Activated gamma-delta T cell treated with Interleukin-2 at 50 U/mL for 16 hours (primary cell): ENCODE measurements around the gene KRT84.

Source experiments
- DNase-seq: peaks from one replicate; pipeline ENCODE4 v3.0.0-alpha.2; 2020

KRT84 gene

DNA sequence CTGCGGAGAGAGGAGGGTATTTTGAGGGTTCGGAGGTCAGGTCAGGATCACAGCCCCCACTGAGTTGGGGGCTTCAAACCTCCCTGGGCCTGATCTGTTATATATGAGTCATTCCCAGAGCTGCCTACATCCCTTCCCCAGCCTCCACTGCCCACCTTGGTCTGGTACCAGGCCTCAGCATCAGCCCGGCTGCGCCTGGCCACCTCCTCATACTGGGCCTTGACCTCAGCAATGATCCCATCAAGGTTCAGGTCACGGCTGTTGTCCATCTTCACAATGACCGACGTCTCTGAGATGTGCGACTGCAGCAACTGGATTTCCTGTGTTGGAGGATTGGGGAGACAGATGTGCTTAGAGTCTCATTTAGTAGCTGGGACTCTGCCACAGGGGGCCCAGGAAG, 4.2 kb downstream of the KRT84 start:
- no peak for DNase-seq

DNA sequence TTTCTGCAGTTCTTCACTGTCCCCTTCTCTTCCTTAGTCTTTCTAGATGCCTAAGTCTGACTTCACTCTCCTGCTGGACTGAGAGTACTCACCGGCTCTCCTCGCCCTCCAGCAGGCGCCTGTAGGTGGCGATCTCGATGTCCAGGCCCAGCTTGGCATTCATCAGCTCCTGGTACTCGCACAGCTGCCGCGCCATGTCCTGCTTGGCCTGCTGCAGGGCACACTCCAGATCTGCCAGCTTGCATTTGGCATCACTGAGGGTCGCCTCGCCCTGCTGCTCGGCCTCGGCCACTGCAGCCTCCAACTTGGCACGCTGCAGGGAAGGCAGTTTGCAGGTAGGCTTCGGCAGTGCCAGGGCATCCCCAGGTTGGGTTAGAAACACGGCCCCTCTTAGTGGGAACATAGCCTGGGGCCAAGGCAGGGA, 5.2 kb downstream of the KRT84 start:
- DNase-seq, result no peak

DNA sequence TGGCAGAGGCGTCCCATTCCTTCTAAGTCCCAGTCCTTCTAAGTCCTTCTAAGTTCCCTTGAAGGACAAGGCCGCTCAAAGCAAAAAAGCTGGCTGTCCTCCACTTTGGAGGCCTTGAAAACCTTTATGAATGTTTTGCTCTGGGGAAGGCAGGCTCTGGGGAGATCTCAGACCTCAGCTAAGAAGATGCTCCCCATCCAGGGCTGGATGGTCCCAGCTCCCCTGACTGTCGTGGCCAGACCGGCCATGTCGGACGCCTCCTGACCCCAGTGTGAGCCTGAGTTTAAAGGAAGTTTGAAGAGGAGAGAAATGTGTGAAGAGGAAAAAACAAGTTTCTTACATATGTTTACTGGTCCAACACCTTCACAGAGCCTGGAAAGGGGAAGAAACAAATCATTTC, 5.9 kb downstream of the KRT84 start:
- DNase-seq, result no peak

DNA sequence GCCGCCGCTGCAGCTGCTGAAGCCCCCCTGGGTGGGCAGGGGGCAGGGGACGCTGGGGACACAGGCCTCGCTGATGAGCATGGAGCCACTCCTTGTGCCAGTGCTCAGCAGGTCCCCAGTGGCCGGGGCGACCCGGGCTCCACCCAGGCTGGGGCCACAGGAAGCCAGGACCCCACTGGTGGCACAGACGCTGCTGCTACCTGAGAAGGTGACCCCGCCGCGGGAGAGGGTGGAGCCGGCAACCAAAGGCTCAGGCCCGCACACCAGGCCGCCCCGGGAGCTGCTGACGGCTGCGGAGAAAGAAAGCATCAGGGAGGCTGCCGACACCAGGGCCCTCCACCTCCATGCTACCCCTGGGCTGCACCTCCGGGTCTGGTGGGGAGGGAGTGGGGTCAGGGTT, 7.4 kb downstream of the KRT84 start:
- DNase-seq, result no peak

DNA sequence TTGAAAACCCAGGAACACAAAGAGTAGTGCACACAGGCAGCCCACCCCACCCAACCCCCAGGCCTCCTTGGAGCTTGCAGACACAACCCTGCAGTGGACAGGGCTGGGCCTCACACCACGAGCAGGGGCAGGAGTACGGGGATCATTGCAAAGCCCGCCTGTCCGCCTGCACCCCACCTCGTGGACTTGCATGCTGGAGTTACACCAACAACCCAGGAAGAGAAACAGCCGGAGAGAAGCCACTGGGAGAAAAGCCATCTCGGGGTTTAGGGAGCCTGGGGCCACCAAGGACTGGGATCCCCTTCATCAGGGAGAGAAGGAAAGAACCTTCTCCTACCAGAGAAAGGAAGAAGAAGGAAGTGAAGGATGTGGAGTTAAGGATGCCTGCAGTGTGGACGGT, 8.2 kb downstream of the KRT84 start:
- DNase-seq, result no peak

DNA sequence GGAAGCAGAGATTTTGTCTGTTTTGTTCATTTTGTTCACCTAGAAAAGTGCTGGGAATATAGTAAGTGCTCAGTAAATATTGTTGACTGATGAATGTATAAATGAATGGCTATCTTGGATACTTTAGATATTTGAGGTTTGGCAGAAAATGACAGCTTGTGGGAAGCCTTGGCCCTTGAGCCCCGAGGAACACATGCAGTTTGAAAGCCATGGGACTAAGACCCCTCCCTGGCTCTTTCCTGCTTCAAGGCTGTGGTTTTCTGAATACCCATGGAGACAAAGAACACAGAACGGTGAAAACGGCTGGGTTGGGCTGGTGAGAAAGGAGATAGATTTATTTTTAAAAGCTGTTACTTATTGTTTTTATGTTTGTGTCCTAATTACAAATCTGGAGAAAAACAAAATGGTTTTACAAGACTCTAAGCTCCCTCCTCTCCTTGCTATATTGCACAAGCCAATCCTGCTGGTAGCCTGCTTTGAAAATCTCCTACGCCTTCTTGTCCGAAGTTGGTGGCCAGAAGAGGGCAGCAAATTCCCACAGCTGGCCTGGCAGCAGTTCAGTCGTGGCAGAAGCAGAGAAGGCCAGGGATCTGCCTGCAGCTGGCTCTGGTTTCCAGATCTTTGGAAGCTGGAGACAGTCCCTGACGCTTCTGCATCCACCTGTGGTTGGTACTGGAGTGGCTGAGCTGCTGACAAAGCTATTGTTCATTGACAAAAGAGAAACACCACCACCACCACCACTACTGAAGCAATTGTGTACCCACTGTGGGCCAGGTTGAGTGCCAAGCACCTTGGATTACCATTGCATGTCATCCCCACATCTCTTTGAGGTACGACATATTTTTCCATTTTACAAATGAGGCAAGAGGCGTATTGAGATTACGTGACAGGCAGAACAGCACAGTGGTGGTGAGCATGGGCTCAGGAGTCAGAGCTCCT, 13.0 kb downstream of the KRT84 start:
- DNase-seq, result peak; percentile 48

DNA sequence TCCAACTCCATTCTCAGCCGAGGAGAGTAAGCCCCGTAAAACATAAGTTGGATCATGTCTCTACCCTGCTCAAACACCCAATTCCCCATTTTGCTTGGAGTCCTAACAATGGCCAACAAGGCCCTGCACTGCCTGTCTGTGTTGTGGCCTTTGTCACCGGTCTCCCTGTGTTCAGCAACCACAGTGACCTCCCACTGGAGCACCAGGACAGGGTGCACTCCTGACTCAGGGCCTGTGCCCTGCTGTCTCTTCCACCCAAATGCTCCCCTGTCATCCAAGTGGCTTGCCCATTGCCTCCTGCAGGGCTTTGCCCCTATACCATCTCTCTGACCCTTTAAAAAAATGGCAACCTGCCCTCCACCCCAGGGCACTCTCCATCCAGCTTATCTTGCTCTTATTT, 13.7 kb downstream of the KRT84 start:
- no peak for DNase-seq

DNA sequence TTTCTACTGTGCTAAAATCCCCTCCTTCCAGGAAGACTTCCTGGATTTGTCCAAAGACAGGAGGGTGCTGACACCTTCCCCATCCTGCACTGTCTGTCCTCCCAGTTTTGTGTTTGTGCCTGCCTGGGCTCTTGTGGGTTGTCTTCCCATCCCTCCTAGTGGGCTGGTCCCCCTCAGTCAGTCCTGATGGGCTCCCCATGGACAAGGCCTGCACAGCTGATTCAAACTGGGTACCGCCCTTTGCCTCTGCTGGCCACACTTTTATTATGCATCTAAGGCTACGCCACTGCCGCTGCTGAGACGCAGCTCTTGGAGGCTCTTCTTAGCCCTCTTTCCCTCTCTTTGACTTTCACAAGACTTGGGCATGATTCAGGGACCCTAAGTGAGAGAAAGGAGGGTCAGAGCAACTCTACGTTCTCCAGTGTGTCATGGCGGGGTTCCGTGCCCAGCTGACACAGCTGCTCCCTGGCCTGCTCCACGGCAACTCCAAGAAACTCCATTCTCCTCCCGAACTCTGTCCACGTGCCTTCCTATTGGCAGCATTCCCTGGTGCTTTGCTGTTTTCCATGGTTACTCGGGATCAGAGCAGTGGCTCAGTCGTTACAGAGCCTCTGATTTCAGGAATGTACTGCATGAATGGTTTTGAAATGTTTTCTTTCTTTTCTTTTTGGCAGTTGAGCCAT, 14.4 kb downstream of the KRT84 start:
- DNase-seq, result no peak

DNA sequence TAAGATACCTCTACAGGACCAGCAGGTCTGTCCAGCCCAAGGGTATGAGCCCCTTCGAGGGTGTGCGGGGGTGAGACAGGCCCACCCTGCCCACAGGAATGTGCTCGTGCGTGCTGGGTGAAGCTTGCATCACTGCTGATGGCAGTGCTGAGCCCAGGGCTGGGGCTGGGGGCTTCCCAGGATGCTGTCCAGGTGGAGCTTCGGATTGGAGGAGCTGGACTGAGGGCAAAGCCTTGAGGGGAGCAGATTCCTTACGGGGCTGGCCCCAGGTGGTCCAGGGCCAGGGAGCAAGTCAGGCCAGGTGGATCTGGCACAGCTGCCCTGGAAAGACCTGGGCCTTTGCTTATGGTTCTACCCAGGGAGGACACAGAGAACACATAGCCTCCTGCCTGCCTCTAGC, 15.6 kb downstream of the KRT84 start:
- no peak for DNase-seq

DNA sequence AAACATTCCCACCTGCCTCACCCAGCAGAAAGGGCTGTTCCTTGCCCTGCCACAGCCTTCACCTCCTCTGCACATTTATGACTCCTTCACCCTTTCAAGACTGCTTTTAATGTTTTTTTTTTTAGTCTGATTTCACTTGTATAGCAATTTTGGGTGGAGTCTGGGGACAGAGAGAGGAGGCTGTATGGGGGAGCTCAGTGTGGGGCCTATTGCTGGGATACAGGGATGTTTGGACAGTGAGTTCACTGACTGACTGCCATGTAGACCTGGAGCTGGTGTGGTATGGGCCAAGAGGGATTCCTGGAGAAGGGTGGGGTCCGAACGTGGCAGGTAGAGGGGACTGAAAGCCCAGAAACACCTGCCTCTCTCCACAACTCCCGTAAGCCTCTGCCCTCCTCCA, 16.2 kb downstream of the KRT84 start:
- DNase-seq, result no peak

DNA sequence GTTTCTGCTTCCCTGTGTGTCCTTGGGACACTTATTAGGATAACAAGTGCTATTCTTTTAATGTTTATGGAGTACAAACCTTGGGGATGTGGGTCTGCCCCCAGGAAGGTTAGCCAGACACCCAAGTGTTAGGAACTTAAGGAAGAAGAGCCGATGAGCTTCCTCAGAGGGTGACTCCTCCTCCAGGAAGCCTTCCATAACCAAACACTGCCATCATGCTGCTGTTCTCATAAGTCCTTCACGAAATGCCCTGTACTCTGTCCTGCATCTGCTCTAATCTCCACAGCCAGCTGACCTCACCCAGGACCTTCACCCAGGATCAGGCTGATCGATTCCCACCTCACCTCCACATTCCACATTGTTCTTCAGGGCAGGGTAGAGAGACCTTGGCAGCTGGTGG, 16.9 kb downstream of the KRT84 start:
- DNase-seq, result no peak

DNA sequence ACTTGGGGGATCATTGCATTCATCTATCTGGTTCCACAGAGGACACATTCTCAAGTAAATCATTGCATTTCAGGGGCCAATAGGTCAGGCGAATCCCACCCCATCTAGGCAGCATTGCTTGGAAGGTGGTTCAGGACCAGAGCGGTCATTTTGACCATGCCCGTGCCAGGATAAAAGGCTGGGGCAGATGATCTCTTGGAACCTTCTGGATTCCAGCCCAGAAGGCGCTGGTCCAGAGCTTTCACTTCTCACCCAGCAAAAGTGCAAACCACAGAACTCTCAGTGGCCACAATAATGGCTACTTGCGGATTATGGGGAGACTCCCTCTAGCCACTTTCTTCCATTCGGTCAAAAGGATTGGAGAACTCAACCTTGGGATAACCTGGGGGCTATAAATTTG, 17.6 kb downstream of the KRT84 start:
- DNase-seq, result no peak

DNA sequence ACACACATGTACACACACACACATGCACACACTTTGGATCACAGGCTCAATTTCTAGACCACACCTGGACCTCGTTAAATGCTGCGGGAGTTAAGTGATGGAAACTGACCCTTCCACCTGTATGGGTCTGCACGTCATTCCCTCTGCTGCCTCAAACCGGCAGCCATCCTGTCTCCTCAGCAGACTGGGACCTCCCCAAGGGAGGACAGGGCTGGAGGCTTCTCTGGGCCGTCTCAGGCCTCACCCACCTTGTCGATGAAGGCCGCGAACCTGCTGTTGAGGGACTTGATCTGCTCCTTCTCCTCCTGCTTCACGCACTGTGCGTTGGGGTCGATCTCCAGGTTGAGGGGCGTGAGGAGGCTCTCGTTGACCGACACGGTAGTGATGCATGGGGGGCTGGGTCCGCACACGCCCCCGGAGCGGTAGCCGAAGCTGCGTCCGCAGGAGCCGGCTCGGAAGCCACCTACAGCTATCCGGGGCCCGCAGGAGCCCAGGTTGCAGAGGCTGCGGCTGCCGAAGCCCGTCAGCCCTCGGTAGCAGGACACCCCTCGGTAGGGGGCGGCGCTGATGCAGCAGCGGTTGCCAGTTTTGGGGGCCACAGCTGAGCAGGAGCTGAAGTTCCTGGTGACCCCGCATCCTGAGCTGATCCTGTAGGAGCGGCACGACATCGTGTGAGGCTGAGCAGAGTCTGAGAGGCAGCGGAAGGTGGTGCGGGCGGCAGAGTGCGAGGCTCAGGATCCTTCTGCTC, 18.5 kb downstream of the KRT84 start, which contains the start of gene KRT85:
Gene KRT85, minus strand, starts transcription at position 744 of the 748 bp plus-strand sequence. Its CDS starts 76 bp downstream, at position 668.
- DNase-seq, result no peak

DNA sequence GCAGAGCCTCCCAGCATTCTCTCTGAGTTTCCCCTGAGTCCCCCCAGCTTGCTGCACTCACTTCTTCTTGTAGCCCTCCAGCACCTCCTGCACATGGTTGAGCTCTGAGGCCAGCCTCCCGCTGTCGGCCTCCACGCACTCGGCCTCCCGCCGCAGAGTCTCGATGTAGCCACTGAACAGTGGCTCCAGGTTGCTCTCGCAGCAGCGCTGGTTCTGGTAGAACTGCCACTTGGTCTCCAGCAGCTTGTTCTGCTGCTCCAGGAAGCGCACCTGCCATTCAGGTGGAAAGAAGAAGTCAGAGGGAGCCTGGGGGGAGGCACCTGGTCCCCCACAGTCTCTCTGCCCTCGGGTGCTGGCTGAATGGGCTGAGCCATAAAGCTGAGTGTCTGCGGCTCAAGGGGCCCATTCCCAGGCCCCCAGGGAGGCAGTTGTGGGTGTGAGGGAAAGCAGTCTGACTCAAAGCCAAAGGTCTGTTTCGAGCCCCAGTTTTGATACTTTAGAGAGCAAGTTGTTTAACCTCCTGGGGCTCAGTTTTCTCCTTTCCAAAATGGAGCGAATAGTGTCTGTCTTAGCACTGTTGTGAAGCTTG, 20.5 kb downstream of the KRT84 start:
- no peak for DNase-seq

DNA sequence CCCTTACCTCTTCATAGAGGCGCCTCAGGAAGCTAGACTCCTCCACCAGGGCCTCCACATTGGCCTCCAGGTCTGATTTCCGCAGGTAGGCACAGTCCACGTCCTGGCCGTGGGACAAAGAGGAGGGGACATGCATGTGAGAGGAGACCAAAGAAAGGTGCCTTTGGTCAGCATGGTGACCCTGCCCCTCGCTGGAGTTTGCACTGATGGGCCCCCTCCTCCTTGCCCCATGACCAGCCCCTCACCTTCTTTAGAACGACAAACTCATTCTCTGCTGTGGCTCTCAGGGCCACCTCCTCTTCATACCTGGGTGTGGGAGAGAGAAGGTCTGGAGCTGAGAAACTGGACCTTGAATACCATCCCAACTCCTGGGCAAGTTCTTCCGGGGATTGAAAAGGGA, 21.4 kb downstream of the KRT84 start:
- no peak for DNase-seq

DNA sequence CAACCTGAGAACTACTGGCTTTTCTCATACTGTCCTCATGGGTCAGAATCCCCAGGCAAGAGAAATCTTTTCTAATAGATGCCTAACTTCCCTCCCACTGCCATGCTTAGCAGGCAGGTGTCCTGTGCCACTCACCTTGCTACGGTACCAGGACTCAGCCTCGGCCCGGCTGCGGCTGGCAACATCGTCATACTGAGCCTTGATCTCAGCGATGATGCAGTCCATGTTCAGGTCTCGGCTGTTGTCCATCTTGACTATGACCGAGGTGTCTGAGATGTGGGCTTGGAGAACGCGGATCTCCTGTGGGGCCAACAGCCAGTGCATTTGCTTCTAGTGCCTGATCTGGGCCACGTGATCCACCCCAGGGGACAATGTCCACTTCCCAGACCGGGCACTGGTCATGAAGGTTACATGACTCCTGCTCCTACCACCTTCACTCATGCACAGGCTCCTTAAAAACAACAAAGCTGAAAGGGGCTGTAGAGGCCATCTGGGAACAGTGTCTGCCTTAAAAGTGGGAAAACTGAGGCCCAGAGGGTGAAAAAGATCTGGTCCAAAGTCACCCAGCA, 22.3 kb downstream of the KRT84 start:
- no peak for DNase-seq

DNA sequence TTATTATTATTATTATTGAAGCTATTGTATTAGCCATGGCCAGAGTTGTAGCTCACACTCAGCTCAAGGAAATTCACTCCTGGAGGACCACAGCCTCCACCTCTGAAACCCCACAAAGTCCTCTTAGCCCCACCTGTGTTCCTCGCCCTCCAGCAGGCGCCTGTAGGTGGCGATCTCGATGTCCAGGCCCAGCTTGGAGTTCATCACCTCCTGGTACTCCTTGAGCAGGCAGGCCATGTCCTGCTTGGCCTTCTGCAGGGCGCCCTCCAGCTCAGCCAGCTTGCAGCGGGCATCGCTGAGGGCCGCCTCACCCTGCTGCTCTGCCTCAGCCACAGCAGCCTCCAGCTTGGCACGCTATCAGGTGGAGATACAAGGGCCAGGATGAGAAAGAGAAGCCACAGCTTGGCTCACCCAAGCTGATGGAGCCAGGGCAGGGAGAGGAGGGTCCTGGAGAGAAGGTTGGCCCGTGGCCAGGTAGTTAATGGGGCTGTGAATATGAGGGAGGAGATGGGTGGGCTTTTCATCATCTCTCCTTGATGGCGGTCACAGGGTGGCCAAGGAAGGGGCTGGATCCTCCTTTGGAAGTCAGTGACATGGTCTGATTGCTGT, 23.2 kb downstream of the KRT84 start:
- DNase-seq, result no peak

DNA sequence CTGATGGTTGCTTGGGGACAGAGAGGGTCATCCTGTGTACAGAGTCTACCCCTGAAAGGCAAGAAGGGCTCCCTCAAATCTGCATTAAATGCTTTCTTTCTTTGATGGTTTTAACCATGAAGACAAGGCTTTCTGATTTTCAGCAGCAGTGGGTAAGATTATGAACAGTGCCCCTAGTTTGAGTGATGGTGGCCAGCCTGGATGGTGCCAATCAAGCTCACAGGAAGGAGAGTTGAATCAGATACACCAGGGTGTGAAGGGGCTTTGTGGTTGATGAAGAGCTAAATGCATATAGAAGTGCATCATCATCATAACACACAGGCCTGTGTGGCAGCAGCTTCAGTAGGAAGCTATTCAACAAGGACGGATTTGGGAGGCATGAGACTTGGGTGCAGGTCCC, 23.9 kb downstream of the KRT84 start:
- DNase-seq, result no peak

DNA sequence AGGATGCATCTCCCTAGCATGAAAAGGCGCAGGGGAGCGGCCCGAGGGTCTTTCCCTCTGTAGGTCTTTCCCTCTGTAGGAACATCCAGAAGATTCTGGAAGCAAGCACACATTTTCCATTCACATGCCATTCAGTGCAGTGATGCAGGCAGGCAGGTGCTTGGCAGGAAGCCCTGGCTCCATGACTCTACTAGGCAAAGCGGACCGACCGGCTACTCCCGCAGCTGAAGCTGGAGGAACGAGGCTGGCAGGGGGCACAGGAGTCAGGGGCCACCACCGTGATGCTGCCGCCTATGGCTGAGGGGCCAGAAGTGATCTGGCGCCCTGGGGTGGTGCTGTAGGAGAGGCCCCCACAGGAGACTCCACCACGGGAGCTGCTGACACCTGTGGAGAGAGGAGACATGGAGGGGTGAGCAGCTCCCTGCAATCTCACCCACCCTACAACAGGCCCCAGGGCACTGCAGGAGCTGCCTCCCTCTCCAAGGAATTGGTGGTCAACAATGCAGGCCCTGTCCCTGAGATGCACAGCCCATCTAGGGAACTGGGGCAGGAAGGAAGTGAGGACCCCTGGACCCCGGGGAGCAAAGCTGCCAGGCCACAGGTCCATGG, 24.7 kb downstream of the KRT84 start:
- no peak for DNase-seq

DNA sequence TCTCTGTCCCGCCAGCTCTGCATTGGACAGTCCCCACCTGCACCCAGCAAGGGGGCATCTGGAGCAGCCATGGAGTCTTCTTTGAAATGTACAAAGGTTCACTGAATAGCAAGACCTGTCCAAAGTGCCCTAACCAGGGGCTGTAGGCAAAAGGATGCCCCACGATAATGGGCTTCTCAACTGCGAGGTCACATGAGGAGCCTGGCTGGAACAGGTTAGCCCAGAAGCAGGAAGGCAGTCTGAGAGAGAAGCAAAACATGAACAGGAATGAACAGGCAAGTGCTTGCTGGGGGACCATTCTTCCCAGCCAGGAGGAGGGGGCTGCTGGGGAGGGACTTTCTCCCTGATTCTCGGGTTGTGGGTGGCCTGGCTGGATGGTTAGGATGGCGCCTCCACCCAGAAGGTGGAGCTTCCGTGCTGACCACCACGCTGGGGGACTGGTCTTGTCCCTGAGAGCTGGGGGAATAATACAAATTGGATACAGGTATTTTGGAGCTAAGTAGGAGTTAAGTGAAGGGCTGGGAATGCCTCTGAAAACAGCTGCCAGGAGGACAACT, 25.3 kb downstream of the KRT84 start:
- DNase-seq, result no peak

DNA sequence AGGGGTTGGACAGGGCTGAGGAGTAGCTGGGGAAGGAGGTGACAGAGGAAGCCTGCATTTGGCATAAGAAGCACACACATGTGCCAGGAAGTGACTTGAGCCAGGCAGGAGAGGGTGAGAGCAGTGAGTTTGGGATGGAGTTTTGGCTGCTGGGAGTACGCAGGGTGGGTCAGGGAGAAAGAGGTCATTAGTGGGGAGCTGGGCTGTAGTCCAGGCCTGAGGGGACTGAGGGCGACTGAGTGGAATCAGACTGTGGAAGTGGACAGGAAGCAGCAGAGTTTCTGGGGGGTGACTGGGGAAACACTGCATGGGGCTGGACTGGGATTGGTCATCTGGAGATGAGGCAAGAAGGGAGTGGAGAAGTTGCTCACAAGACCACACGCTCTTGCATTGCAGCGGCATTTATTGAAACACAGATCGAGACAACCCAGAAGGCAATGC, 25.8 kb downstream of the KRT84 start:
- no peak for DNase-seq
